Measurements from ENCODE around the gene POMGNT1. TPM values are rescaled to one million over a fixed set of nuclear protein-coding genes. Genes with fewer than 3 reads are reported as not detected.

POMGNT1 gene
- total RNA-seq, 1 donor from 2014 or later = 55.7 TPM

GRCh38 chr1:46194641-46195193, 3.5 kb downstream of the POMGNT1 start:
- peaks cover 7% of the 10 kb centered on the region for H3K4me1 ChIP-seq

GRCh38 chr1:46193984-46194570, 4.2 kb downstream of the POMGNT1 start:
- peaks cover 5% of the 10 kb centered on the region for H4K20me1 ChIP-seq (ENCODE audit: low read depth)
- H3K27me3 ChIP-seq = no peaks in the 10 kb centered on the region
- H3K79me2 ChIP-seq (ENCODE audit: low read depth) = peaks cover 11% of the 10 kb centered on the region
- no peak overlapping the region for H3K4me3 ChIP-seq
- peaks cover 3% of the 10 kb centered on the region for H3K27me3 Mint-ChIP-seq (ENCODE audit: insufficient read depth, low read depth)
- H3K4me3 Mint-ChIP-seq = no peak overlapping the region
- no peaks in the 10 kb centered on the region for H3K36me3 ChIP-seq
- no peak overlapping the region for H2AFZ ChIP-seq (replicated peaks)
- H3K4me1 Mint-ChIP-seq = peaks cover 11% of the 10 kb centered on the region
- TF ChIP-seq EZH2phosphoT487 (IDR thresholded peaks at IDR 0.05) = no peak
- no peak for TF ChIP-seq CTCF (IDR thresholded peaks at IDR 0.05)
- no peak for TF ChIP-seq EZH2 (IDR thresholded peaks at IDR 0.05)
- H3K36me3 Mint-ChIP-seq = peaks cover 21% of the 10 kb centered on the region
- no peak overlapping the region for H3K9ac ChIP-seq
- H3K9me3 ChIP-seq (ENCODE audit: low read depth) = no peaks in the 10 kb centered on the region
- H3K27ac Mint-ChIP-seq = no peak overlapping the region
- peaks cover 7% of the 10 kb centered on the region for H3K4me1 ChIP-seq
- no peaks in the 10 kb centered on the region for H3K9me3 Mint-ChIP-seq
- no peak for DNase-seq (ENCODE audit: low spot score)
- H3K4me2 ChIP-seq = no peak overlapping the region
- H3F3A ChIP-seq (ENCODE audit: low read depth) = peaks cover 21% of the 10 kb centered on the region
- H3K27ac ChIP-seq = no peak overlapping the region

More at GRCh38 chr1:46194641-46195193, 3.5 kb downstream of the POMGNT1 start:
- H3K27ac Mint-ChIP-seq = no peak overlapping the region
- Histone ChIP-seq H3K4me3 (no peak overlapping the region), H3K27me3 (no peaks in the 10 kb centered on the region), H3K27ac (no peak overlapping the region), H3K79me2 (ENCODE audit: low read depth) (peaks cover 11% of the 10 kb centered on the region), H3K9ac (no peak overlapping the region), H3K9me3 (ENCODE audit: low read depth) (no peaks in the 10 kb centered on the region), H3F3A (ENCODE audit: low read depth) (peaks cover 26% of the 10 kb centered on the region), H4K20me1 (ENCODE audit: low read depth) (peaks cover 5% of the 10 kb centered on the region), H3K4me2 (no peak overlapping the region), H3K36me3 (no peaks in the 10 kb centered on the region), H2AFZ (replicated peaks) (no peak overlapping the region)
- no peak overlapping the region for H3K4me3 Mint-ChIP-seq
- no peaks in the 10 kb centered on the region for H3K9me3 Mint-ChIP-seq
- H3K27me3 Mint-ChIP-seq (ENCODE audit: insufficient read depth, low read depth) = peaks cover 2% of the 10 kb centered on the region
- peaks cover 16% of the 10 kb centered on the region for H3K36me3 Mint-ChIP-seq
- H3K4me1 Mint-ChIP-seq = peaks cover 15% of the 10 kb centered on the region
- TF ChIP-seq EZH2 (IDR thresholded peaks at IDR 0.05) (no peak), EZH2phosphoT487 (IDR thresholded peaks at IDR 0.05) (no peak), CTCF (IDR thresholded peaks at IDR 0.05) (no peak)
- DNase-seq (ENCODE audit: low spot score) = no peak

GRCh38 chr1:46193285-46193684, 4.9 kb downstream of the POMGNT1 start:
- peaks cover 3% of the 10 kb centered on the region for H3K27me3 Mint-ChIP-seq (ENCODE audit: insufficient read depth, low read depth)
- H3K9ac ChIP-seq = no peak overlapping the region
- DNase-seq (ENCODE audit: low spot score) = no peak
- TF ChIP-seq EZH2phosphoT487 (IDR thresholded peaks at IDR 0.05) = no peak
- TF ChIP-seq CTCF (IDR thresholded peaks at IDR 0.05) = no peak
- no peak for TF ChIP-seq EZH2 (IDR thresholded peaks at IDR 0.05)
- H3K4me3 ChIP-seq = no peak overlapping the region
- peaks cover 8% of the 10 kb centered on the region for H3K4me1 Mint-ChIP-seq
- H3K4me3 Mint-ChIP-seq = no peak overlapping the region
- peaks cover 11% of the 10 kb centered on the region for H3K79me2 ChIP-seq (ENCODE audit: low read depth)
- H3K4me2 ChIP-seq = no peak overlapping the region
- no peak overlapping the region for H2AFZ ChIP-seq (replicated peaks)
- peaks cover 21% of the 10 kb centered on the region for H3K36me3 Mint-ChIP-seq
- peaks cover 7% of the 10 kb centered on the region for H3K4me1 ChIP-seq
- H3K9me3 ChIP-seq (ENCODE audit: low read depth) = no peaks in the 10 kb centered on the region
- H3K36me3 ChIP-seq = no peaks in the 10 kb centered on the region
- peaks cover 5% of the 10 kb centered on the region for H4K20me1 ChIP-seq (ENCODE audit: low read depth)
- H3K27ac ChIP-seq = no peak overlapping the region
- no peak overlapping the region for H3K27ac Mint-ChIP-seq
- peaks cover 16% of the 10 kb centered on the region for H3F3A ChIP-seq (ENCODE audit: low read depth)
- H3K27me3 ChIP-seq = no peaks in the 10 kb centered on the region
- H3K9me3 Mint-ChIP-seq = no peaks in the 10 kb centered on the region
